Neural progenitor cell (in vitro differentiated cells): ENCODE data around the gene DBH. TPM values are rescaled to one million over a fixed set of nuclear protein-coding genes. Genes with fewer than 3 reads are reported as not detected.

Source experiments
- DNase-seq: peaks from one replicate; pipeline ENCODE4 v3.0.0-alpha.2; 2016; ENCODE audit warnings: low spot score
- H2AFZ ChIP-seq: fragments of 200-600 bp; sonication (generic); replicated peaks from 2 replicates; pipeline ENCODE4 v1.6.1; 2016; ENCODE audit warnings: antibody characterized with exemption
- H3F3A ChIP-seq: fragments of 200-600 bp; sonication (generic); 2 replicates; pipeline ENCODE4 v1.6.1; 2016; ENCODE audit warnings: antibody characterized with exemption, low read depth
- H3K27ac ChIP-seq: fragments of 200-600 bp; sonication (generic); 2 replicates; pipeline ENCODE4 v1.5.1; 2016; ENCODE audit warnings: mild to moderate bottlenecking
- H3K27me3 ChIP-seq: fragments of 200-600 bp; sonication (generic); 2 replicates; pipeline ENCODE4 v1.6.1; 2016; ENCODE audit warnings: mild to moderate bottlenecking, moderate library complexity
- H3K36me3 ChIP-seq: fragments of 200-600 bp; sonication (generic); 2 replicates; pipeline ENCODE4 v1.5.1; 2016
- H3K4me1 ChIP-seq: fragments of 200-600 bp; sonication (generic); 2 replicates; pipeline ENCODE4 v1.6.1; 2016; ENCODE audit warnings: mixed run types
- H3K4me2 ChIP-seq: fragments of 200-600 bp; sonication (generic); 2 replicates; pipeline ENCODE4 v1.6.1; 2016
- H3K4me3 ChIP-seq: fragments of 200-600 bp; sonication (generic); 2 replicates; pipeline ENCODE4 v1.5.1; 2016
- H3K79me2 ChIP-seq: fragments of 200-600 bp; sonication (generic); 2 replicates; pipeline ENCODE4 v1.6.1; 2016; ENCODE audit warnings: low read depth
- H3K9ac ChIP-seq: fragments of 200-600 bp; sonication (generic); 2 replicates; pipeline ENCODE4 v1.6.1; 2016
- H3K9me3 ChIP-seq: fragments of 200-600 bp; sonication (generic); 2 replicates; pipeline ENCODE4 v1.5.1; 2016; ENCODE audit warnings: low read depth
- H4K20me1 ChIP-seq: fragments of 200-600 bp; sonication (generic); 2 replicates; pipeline ENCODE4 v1.6.1; 2016; ENCODE audit warnings: low read depth
- H3K27ac Mint-ChIP-seq: 3 replicates; pipeline ENCODE4 v1.8.0; 2021; ENCODE audit warnings: mixed read lengths
- H3K27me3 Mint-ChIP-seq: 2 replicates; pipeline ENCODE4 v1.8.0; 2022; ENCODE audit warnings: low read depth, mild to moderate bottlenecking, inconsistent platforms, moderate library complexity, mixed read lengths; ENCODE audit not compliant: insufficient read depth
- H3K36me3 Mint-ChIP-seq: 3 replicates; pipeline ENCODE4 v1.8.0; 2021; ENCODE audit warnings: mixed read lengths
- H3K4me1 Mint-ChIP-seq: 3 replicates; pipeline ENCODE4 v1.8.0; 2021; ENCODE audit warnings: mixed read lengths
- H3K4me3 Mint-ChIP-seq: 3 replicates; pipeline ENCODE4 v1.8.0; 2021; ENCODE audit warnings: mild to moderate bottlenecking, moderate library complexity, mixed read lengths
- H3K9me3 Mint-ChIP-seq: 3 replicates; pipeline ENCODE4 v1.8.0; 2020; ENCODE audit warnings: mixed read lengths
- CTCF ChIP-seq: fragments of 200-600 bp; sonication (generic); IDR thresholded peaks from 2 replicates; pipeline ENCODE4 v1.5.1; 2017; ENCODE audit warnings: antibody characterized with exemption, mild to moderate bottlenecking
- EZH2 ChIP-seq: fragments of 200-600 bp; sonication (generic); IDR thresholded peaks from 2 replicates; pipeline ENCODE4 v1.6.1; 2017; ENCODE audit warnings: antibody characterized with exemption, mild to moderate bottlenecking, moderate library complexity
- EZH2phosphoT487 ChIP-seq: fragments of 200-600 bp; sonication (generic); IDR thresholded peaks from 2 replicates; pipeline ENCODE4 v1.6.1; 2017; ENCODE audit warnings: antibody characterized with exemption
- total RNA-seq: library from RNA; depleted of rRNA; stranded (reverse); fragments of >200 nt; gene quantifications from 2 replicates; pipeline ENCODE4 v1.2.3, GENCODE V29; 2015; ENCODE audit warnings: low replicate concordance

Gene DBH
- total RNA-seq, 1 donor from 2014 or later: not detected

DNA sequence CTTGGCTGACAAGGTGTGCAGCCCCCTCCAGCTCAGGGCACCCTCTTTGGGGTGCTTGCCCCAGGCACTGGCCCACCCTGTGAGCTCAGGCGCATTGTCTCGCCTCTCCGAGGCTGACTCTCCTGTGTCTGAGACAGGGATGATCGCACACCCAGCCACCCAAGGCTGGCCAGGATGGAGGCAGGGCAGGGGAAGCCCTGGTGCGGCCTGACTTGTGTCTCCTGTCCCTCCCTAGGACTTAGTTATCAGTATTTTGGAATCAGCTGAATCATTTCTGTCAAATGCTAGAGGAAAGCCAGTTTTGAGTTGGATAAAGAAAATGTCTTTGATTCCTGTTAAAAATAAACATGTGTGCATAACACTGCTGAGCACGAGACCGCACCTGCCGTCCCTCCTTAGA is 2.5 kb upstream of the DBH start:
- Mint-ChIP-seq H3K27me3 (peaks cover 12% of the 10 kb centered on the region), H3K9me3 (no peaks in the 10 kb centered on the region), H3K4me3 (peak overlapping the region; percentile 53), H3K27ac (peak overlapping the region; percentile 87), H3K4me1 (peaks cover 39% of the 10 kb centered on the region), H3K36me3 (no peaks in the 10 kb centered on the region)
- H3K4me2 ChIP-seq: peak overlapping the region; percentile 28
- TF ChIP-seq CTCF (no peak), EZH2phosphoT487 (no peak), EZH2 (no peak)
- no peak overlapping the region for H2AFZ ChIP-seq
- no peaks in the 10 kb centered on the region for H3K36me3 ChIP-seq
- peaks cover 33% of the 10 kb centered on the region for H3K4me1 ChIP-seq
- H3K27ac ChIP-seq: no peak overlapping the region
- peaks cover 4% of the 10 kb centered on the region for H3F3A ChIP-seq
- no peak overlapping the region for H3K9ac ChIP-seq
- H3K79me2 ChIP-seq: no peaks in the 10 kb centered on the region
- no peaks in the 10 kb centered on the region for H4K20me1 ChIP-seq
- no peak for DNase-seq
- no peak overlapping the region for H3K4me3 ChIP-seq
- no peaks in the 10 kb centered on the region for H3K27me3 ChIP-seq
- H3K9me3 ChIP-seq: no peaks in the 10 kb centered on the region

- H3K79me2 ChIP-seq: no peaks in the 10 kb centered on the region
- Mint-ChIP-seq H3K9me3 (no peaks in the 10 kb centered on the region), H3K27me3 (peaks cover 12% of the 10 kb centered on the region), H3K4me3 (no peak overlapping the region), H3K36me3 (no peaks in the 10 kb centered on the region), H3K4me1 (peaks cover 40% of the 10 kb centered on the region), H3K27ac (peak overlapping the region; percentile 87)
- H3K27me3 ChIP-seq: no peaks in the 10 kb centered on the region
- DNase-seq: peak; percentile 59
- H4K20me1 ChIP-seq: no peaks in the 10 kb centered on the region
- no peak overlapping the region for H3K4me3 ChIP-seq
- H2AFZ ChIP-seq: no peak overlapping the region
- peaks cover 34% of the 10 kb centered on the region for H3K4me1 ChIP-seq
- no peak overlapping the region for H3K9ac ChIP-seq
- H3K36me3 ChIP-seq: no peaks in the 10 kb centered on the region
- H3F3A ChIP-seq: peaks cover 4% of the 10 kb centered on the region
- peak overlapping the region; percentile 28 for H3K4me2 ChIP-seq
- H3K9me3 ChIP-seq: no peaks in the 10 kb centered on the region
- H3K27ac ChIP-seq: no peak overlapping the region
- TF ChIP-seq CTCF (no peak), EZH2phosphoT487 (no peak), EZH2 (no peak)
Observed at GRCh38 chr9:133634081-133634691, 2.0 kb upstream of the DBH start.

DNA sequence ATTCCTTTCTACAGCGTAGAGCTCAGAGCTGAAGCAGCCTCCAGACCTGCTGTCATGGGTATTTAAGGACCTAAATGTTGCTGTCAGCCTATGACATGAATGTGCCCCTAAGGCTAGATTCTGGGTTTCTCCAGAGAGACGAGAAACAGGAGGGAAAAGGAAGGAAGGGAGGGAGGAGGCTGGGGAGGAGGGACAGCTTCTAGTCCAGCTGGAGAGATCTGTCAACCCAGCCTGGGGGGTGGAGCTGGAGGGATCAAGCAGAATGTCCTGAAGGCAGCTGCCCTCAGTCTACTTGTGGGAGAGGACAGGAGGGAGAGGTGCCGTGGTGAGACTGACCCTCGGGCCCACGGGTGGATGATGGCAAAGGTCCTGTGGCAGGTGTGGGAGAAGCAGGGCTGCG is 1.1 kb upstream of the DBH start:
- peak overlapping the region; percentile 51 for H3K27ac Mint-ChIP-seq
- no peak overlapping the region for H3K9ac ChIP-seq
- H3K4me1 Mint-ChIP-seq: peaks cover 42% of the 10 kb centered on the region
- H3K4me3 ChIP-seq: no peak overlapping the region
- H3K9me3 Mint-ChIP-seq: no peaks in the 10 kb centered on the region
- peaks cover 4% of the 10 kb centered on the region for H3F3A ChIP-seq
- H3K4me1 ChIP-seq: peaks cover 39% of the 10 kb centered on the region
- no peak overlapping the region for H2AFZ ChIP-seq
- peaks cover 12% of the 10 kb centered on the region for H3K27me3 Mint-ChIP-seq
- DNase-seq: no peak
- no peaks in the 10 kb centered on the region for H3K36me3 ChIP-seq
- no peak for TF ChIP-seq EZH2
- no peak for TF ChIP-seq CTCF
- no peak for TF ChIP-seq EZH2phosphoT487
- H4K20me1 ChIP-seq: no peaks in the 10 kb centered on the region
- no peaks in the 10 kb centered on the region for H3K36me3 Mint-ChIP-seq
- no peaks in the 10 kb centered on the region for H3K27me3 ChIP-seq
- no peaks in the 10 kb centered on the region for H3K79me2 ChIP-seq
- H3K27ac ChIP-seq: no peak overlapping the region
- no peak overlapping the region for H3K4me3 Mint-ChIP-seq
- H3K9me3 ChIP-seq: no peaks in the 10 kb centered on the region
- no peak overlapping the region for H3K4me2 ChIP-seq
